GM12878 (cell line): ENCODE measurements around the gene CACNA1D. TPM values are rescaled to one million over a fixed set of nuclear protein-coding genes. Genes with fewer than 3 reads are reported as not detected.

Source experiments
- ATAC-seq: fragments of 200-7000 bp; cut with Tn5 transposase; 3 replicates; pipeline ENCODE4 v1.9.1; 2020; ENCODE audit warnings: mild to moderate bottlenecking, moderate library complexity
- BruUV-seq: library from RNA; stranded (reverse); fragments of 400-500 nt; replicated peaks from 2 replicates; lab custom pipeline; 2021; lab: Mats Ljungman, UMichigan
- CTCF ChIA-PET: fragments of 300-600 bp; sonication (Branson Sonifier 250); formaldehyde crosslinking; extraction: SDS; loops from one replicate; lab custom pipeline; 2021; ENCODE audit warnings: inconsistent platforms; lab: Yijun Ruan, JAX
- POLR2A ChIA-PET: fragments of 350-600 bp; formaldehyde crosslinking; extraction: SDS; loops from one replicate; lab custom pipeline; 2021; ENCODE audit warnings: inconsistent platforms; lab: Charles Lee
- RAD21 ChIA-PET: fragments of 300-600 bp; sonication (Branson Sonifier 250); formaldehyde crosslinking; loops from one replicate; lab custom pipeline; 2023; ENCODE audit warnings: antibody characterized with exemption; ENCODE audit not compliant: unreplicated experiment; lab: Charles Lee
- SMC1A ChIA-PET: fragments of 300-600 bp; sonication (Branson Sonifier 250); formaldehyde crosslinking; loops from one replicate; lab custom pipeline; 2023; ENCODE audit not compliant: unreplicated experiment, uncharacterized antibody; lab: Charles Lee
- DNase-seq: peaks from one replicate; pipeline ENCODE4 v3.0.0-alpha.2; 2011; ENCODE audit warnings: low read depth, low spot score
- FAIRE-seq: peaks from 3 replicates; lab custom pipeline; 2011; peaks lifted over from hg19 to GRCh38; lab: Jason Lieb, UNC
- H2AFZ ChIP-seq: 2 replicates; pipeline ENCODE4 v1.6.0; 2011; ENCODE audit warnings: low read depth, low read length, control low read depth; ENCODE audit not compliant: control insufficient read depth
- H3K27ac ChIP-seq: 2 replicates; pipeline ENCODE4 v1.5.1; 2011; ENCODE audit warnings: control low read depth; ENCODE audit not compliant: control insufficient read depth, insufficient read depth
- H3K27me3 ChIP-seq, 2 experiments: replicated peaks in 1 of 2; 2 replicates each; pipeline versions ENCODE4 v1.6.0 to v1.6.1; 2011; ENCODE audit warnings: low read length in 1 of 2; ENCODE audit not compliant: control insufficient read depth in 2 of 2, insufficient read depth in 2 of 2
- H3K36me3 ChIP-seq, 2 experiments: 2 replicates each; pipeline ENCODE4 v1.5.1; 2011; ENCODE audit warnings: low read length in 1 of 2; ENCODE audit not compliant: control insufficient read depth in 2 of 2, insufficient read depth in 2 of 2
- H3K4me1 ChIP-seq: 2 replicates; pipeline ENCODE4 v1.6.1; 2011; ENCODE audit warnings: mild to moderate bottlenecking, low read length, moderate library complexity, mixed read lengths; ENCODE audit not compliant: control insufficient read depth, insufficient read depth
- H3K4me2 ChIP-seq: 2 replicates; pipeline ENCODE4 v1.6.0; 2011; ENCODE audit warnings: control low read depth; ENCODE audit not compliant: control insufficient read depth, insufficient read depth
- H3K4me3 ChIP-seq: fragments of 200-600 bp; sonication (generic); 2 replicates; pipeline ENCODE4 v1.5.1; 2016
- H3K79me2 ChIP-seq: 2 replicates; pipeline ENCODE4 v1.6.0; 2011; ENCODE audit warnings: low read length; ENCODE audit not compliant: control insufficient read depth, insufficient read depth
- H3K9ac ChIP-seq: 2 replicates; pipeline ENCODE4 v1.8.0; 2011; ENCODE audit warnings: low read length, control low read depth, mixed read lengths; ENCODE audit not compliant: control insufficient read depth, insufficient read depth
- H3K9me3 ChIP-seq: replicated peaks from 3 replicates; pipeline ENCODE4 v1.5.1; 2011; ENCODE audit warnings: mild to moderate bottlenecking, low read length; ENCODE audit not compliant: control insufficient read depth, insufficient read depth
- H4K20me1 ChIP-seq: 2 replicates; pipeline ENCODE4 v1.6.0; 2011; ENCODE audit not compliant: control insufficient read depth, insufficient read depth
- CHD1 ChIP-seq: IDR thresholded peaks from 2 replicates; pipeline ENCODE4 v1.6.1; 2012; ENCODE audit warnings: low read depth, low read length, improper control_type of control experiment
- EP300 ChIP-seq, 2 experiments: fragments of 150-350 bp in 1 of 2; IDR thresholded peaks; 2 replicates each; pipeline ENCODE4 v1.6.1; 2011 to 2012; ENCODE audit warnings: low read depth in 2 of 2, low read length in 2 of 2, borderline replicate concordance in 1 of 2, improper control_type of control experiment in 1 of 2, inconsistent platforms in 1 of 2; ENCODE audit not compliant: control insufficient read depth in 1 of 2
- FOS ChIP-seq: IDR thresholded peaks from 3 replicates; pipeline ENCODE4 v1.6.1; 2011; ENCODE audit warnings: borderline replicate concordance; ENCODE audit not compliant: insufficient read length; ENCODE audit errors: extremely low read depth
- KAT2A ChIP-seq: conservative IDR thresholded peaks from 2 replicates; pipeline ENCODE4 v1.6.1; 2011; ENCODE audit warnings: low read depth, low read length; ENCODE audit not compliant: control insufficient read depth
- MYC ChIP-seq: IDR thresholded peaks from 2 replicates; pipeline ENCODE4 v1.6.1; 2011; ENCODE audit warnings: mild to moderate bottlenecking, low read length, moderate library complexity, inconsistent platforms; ENCODE audit not compliant: insufficient read depth, insufficient replicate concordance, insufficient read length, severe bottlenecking
- NBN ChIP-seq: fragments of 450-650 bp; IDR thresholded peaks from 2 replicates; pipeline ENCODE4 v1.6.1; 2016
- POLR2AphosphoS5 ChIP-seq: IDR thresholded peaks from 2 replicates; pipeline ENCODE4 v1.6.1; 2011; ENCODE audit warnings: mild to moderate bottlenecking, low read length, inconsistent platforms
- RFX5 ChIP-seq: IDR thresholded peaks from 2 replicates; pipeline ENCODE4 v1.6.1; 2011; ENCODE audit warnings: low read depth, low read length, improper control_type of control experiment
- SMC3 ChIP-seq: IDR thresholded peaks from 2 replicates; pipeline ENCODE4 v1.6.1; 2011; ENCODE audit warnings: low read length, improper control_type of control experiment, borderline replicate concordance
- SP1 ChIP-seq: IDR thresholded peaks from one replicate; pipeline ENCODE4 v1.6.1; 2011; ENCODE audit warnings: low read depth, low read length
- SPI1 ChIP-seq: IDR thresholded peaks from 2 replicates; pipeline ENCODE4 v1.6.1; 2011; ENCODE audit warnings: low read depth, mild to moderate bottlenecking, low read length, moderate library complexity, borderline replicate concordance; ENCODE audit not compliant: insufficient read depth
- SUPT20H ChIP-seq: IDR thresholded peaks from 2 replicates; pipeline ENCODE4 v1.6.1; 2011; ENCODE audit warnings: low read depth, mild to moderate bottlenecking, low read length, moderate library complexity, borderline replicate concordance; ENCODE audit not compliant: control insufficient read depth
- SUZ12 ChIP-seq: fragments of 200-600 bp; sonication (generic); IDR thresholded peaks from one replicate; pipeline ENCODE4 v1.6.1; 2018; ENCODE audit warnings: antibody characterized with exemption, mild to moderate bottlenecking; ENCODE audit not compliant: unreplicated experiment
- TAF1 ChIP-seq: IDR thresholded peaks from 2 replicates; pipeline ENCODE4 v1.6.1; 2011; ENCODE audit warnings: mild to moderate bottlenecking, low read depth, low read length, borderline replicate concordance
- YBX1 ChIP-seq: fragments of 450-650 bp; IDR thresholded peaks from 2 replicates; pipeline ENCODE4 v1.6.1; 2016; ENCODE audit warnings: antibody characterized with exemption
- ZNF384 ChIP-seq: IDR thresholded peaks from 2 replicates; pipeline ENCODE4 v1.6.1; 2012; ENCODE audit warnings: low read depth, mild to moderate bottlenecking, low read length, improper control_type of control experiment, borderline replicate concordance
- ZSCAN29 ChIP-seq: fragments of 450-650 bp; IDR thresholded peaks from 2 replicates; pipeline ENCODE4 v1.6.1; 2017; ENCODE audit warnings: mild to moderate bottlenecking, moderate library complexity
- WGBS: methylation state at CpG from one replicate; pipeline ENCODE4 v1.1.6; 2016; ENCODE audit warnings: low lambda C conversion rate; ENCODE audit not compliant: insufficient replicate concordance, insufficient coverage; ENCODE audit errors: missing lambda C conversion rate; 5-methylcytosine and 5-hydroxymethylcytosine counted together
- in situ Hi-C: fragments of 300-500 bp; cut with MboI; formaldehyde crosslinking; loops from 9 replicates; pipeline ENCODE4 v1.14.3; 2018; ENCODE audit warnings: mixed read lengths
- intact Hi-C: fragments of 100-400 bp; cut with micrococcal nuclease; formaldehyde crosslinking; loops from one replicate; pipeline ENCODE4 v1.14.2; 2022; ENCODE audit not compliant: unreplicated experiment
- polyA plus RNA-seq, 11 experiments: library from polyadenylated mRNA; depleted of rRNA in 4 of 11; unstranded in 6 of 11; stranded (reverse) in 5 of 11; fragments of >200 nt; fragmentation: Nextera tagmentation in 4 of 11; fragmentation: Illumina TruSeq in 1 of 11; extraction: Ambion mirVana in 4 of 11; extraction: Trizol in 1 of 11; gene quantifications; 1 replicate in 1 of 11; 2 replicates in 10 of 11; pipeline versions ENCODE4 v1.2.1 to v1.2.3, GENCODE V29; 2011 to 2016; ENCODE audit warnings: inconsistent platforms in 2 of 11, missing spikeins in 2 of 11, low read depth in 1 of 11
- total RNA-seq, 4 experiments: library from RNA; depleted of rRNA in 3 of 4; stranded (reverse); fragments of >200 nt in 3 of 4; fragmentation: Illumina TruSeq in 1 of 4; extraction: Trizol in 1 of 4; gene quantifications; 2 replicates each; pipeline versions ENCODE4 v1.2.1 to v1.2.3, GENCODE V29; 2013 to 2021
- TF ChIP-seq, protein P1 (sequence below): fragments of 450-650 bp; IDR thresholded peaks from 2 replicates; pipeline ENCODE4 v1.6.1; 2016; ENCODE audit warnings: mild to moderate bottlenecking
- TF ChIP-seq, protein P2 (sequence below): fragments of 450-650 bp; IDR thresholded peaks from 2 replicates; pipeline ENCODE4 v1.6.1; 2018; ENCODE audit warnings: mild to moderate bottlenecking, low read depth, moderate library complexity; ENCODE audit not compliant: partially characterized antibody
- TF ChIP-seq, protein P3 (sequence below): fragments of 450-650 bp; IDR thresholded peaks from 2 replicates; pipeline ENCODE4 v1.6.1; 2017; ENCODE audit warnings: low read depth, mild to moderate bottlenecking, moderate library complexity

CACNA1D gene
- total and polyA plus RNA-seq, 10 of the 15 experiments (the other 5 are each of a cell fraction or from before 2014, with no cell fraction given), result 0.21 to 24.4 (median 1.6) TPM

DNA sequence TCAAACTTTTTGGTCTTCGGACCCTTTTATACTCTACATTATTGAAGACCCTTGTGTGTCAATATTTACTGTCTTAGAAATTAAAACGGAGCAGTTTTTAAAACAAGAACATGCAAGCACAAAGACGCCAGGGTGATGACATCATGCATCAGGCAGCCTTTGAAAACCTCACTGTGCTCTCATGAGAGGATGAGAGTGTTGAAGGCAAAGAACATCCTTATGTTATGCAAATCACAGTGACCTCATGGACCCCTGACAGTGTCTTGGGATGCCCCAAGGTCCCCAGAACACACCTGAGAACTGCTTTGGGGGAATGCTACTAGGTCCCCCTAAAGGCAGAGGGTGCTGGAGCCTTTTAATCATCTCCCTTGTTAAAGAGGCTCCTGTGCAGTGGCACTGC lies 300.2 kb downstream of the CACNA1D start:
- Histone ChIP-seq H3K79me2 (no peaks in the 10 kb centered on the region), H3K27ac (no peak overlapping the region), H3K9me3 (no peaks in the 10 kb centered on the region), H3K9ac (no peak overlapping the region)
- ChIA-PET SMC1A (interaction anchor here (1.0 to 1.3 kb wide), 2 partner anchors 13 to 84 kb away, joined by 3 to 4 read pairs; no protein-coding TSS in a partner anchor), CTCF (no interaction called here)
- WGBS, result 12% methylated on average over 3 of the region's 3 CpGs
- intact Hi-C loops, result no loop called here
- ATAC-seq (no peak), FAIRE-seq (no peak)
- no peak for TF ChIP-seq ZNF384
- TF ChIP-seq, protein P1, sequence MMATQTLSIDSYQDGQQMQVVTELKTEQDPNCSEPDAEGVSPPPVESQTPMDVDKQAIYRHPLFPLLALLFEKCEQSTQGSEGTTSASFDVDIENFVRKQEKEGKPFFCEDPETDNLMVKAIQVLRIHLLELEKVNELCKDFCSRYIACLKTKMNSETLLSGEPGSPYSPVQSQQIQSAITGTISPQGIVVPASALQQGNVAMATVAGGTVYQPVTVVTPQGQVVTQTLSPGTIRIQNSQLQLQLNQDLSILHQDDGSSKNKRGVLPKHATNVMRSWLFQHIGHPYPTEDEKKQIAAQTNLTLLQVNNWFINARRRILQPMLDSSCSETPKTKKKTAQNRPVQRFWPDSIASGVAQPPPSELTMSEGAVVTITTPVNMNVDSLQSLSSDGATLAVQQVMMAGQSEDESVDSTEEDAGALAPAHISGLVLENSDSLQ, result no peak
- no peak for TF ChIP-seq MYC
- TF ChIP-seq NBN, result no peak
- no peak for TF ChIP-seq POLR2AphosphoS5
- no peak for TF ChIP-seq TAF1
- no peak for TF ChIP-seq SUPT20H
- TF ChIP-seq ZSCAN29, result no peak
- TF ChIP-seq CHD1, result no peak
- TF ChIP-seq, protein P2, sequence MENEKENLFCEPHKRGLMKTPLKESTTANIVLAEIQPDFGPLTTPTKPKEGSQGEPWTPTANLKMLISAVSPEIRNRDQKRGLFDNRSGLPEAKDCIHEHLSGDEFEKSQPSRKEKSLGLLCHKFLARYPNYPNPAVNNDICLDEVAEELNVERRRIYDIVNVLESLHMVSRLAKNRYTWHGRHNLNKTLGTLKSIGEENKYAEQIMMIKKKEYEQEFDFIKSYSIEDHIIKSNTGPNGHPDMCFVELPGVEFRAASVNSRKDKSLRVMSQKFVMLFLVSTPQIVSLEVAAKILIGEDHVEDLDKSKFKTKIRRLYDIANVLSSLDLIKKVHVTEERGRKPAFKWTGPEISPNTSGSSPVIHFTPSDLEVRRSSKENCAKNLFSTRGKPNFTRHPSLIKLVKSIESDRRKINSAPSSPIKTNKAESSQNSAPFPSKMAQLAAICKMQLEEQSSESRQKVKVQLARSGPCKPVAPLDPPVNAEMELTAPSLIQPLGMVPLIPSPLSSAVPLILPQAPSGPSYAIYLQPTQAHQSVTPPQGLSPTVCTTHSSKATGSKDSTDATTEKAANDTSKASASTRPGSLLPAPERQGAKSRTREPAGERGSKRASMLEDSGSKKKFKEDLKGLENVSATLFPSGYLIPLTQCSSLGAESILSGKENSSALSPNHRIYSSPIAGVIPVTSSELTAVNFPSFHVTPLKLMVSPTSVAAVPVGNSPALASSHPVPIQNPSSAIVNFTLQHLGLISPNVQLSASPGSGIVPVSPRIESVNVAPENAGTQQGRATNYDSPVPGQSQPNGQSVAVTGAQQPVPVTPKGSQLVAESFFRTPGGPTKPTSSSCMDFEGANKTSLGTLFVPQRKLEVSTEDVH, result no peak
- TF ChIP-seq FOS, result no peak
- no peak for TF ChIP-seq SMC3
- TF ChIP-seq EP300 (IDR thresholded peaks at IDR 0.05; ENCODE audit: borderline replicate concordance in 1 of 2, control insufficient read depth in 1 of 2, low read depth in 2 of 2, low read length in 2 of 2), result no peak
- no peak for TF ChIP-seq SPI1
- no peak for TF ChIP-seq RFX5
- TF ChIP-seq KAT2A, result no peak
- TF ChIP-seq, protein P3, sequence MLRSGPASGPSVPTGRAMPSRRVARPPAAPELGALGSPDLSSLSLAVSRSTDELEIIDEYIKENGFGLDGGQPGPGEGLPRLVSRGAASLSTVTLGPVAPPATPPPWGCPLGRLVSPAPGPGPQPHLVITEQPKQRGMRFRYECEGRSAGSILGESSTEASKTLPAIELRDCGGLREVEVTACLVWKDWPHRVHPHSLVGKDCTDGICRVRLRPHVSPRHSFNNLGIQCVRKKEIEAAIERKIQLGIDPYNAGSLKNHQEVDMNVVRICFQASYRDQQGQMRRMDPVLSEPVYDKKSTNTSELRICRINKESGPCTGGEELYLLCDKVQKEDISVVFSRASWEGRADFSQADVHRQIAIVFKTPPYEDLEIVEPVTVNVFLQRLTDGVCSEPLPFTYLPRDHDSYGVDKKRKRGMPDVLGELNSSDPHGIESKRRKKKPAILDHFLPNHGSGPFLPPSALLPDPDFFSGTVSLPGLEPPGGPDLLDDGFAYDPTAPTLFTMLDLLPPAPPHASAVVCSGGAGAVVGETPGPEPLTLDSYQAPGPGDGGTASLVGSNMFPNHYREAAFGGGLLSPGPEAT, result no peak
- TF ChIP-seq SP1, result no peak
- no peak for TF ChIP-seq YBX1
- no peak for TF ChIP-seq SUZ12
- TF ChIP-seq, all 136 proteins: peak for 0
- DNase-seq, result no peak
- no peaks in the 10 kb centered on the region for H3K4me1 ChIP-seq
- no peaks in the 10 kb centered on the region for H4K20me1 ChIP-seq
- no peak overlapping the region for H3K4me2 ChIP-seq
- H2AFZ ChIP-seq, result no peak overlapping the region
- H3K36me3 ChIP-seq, result no peaks in the 10 kb centered on the region
- no peaks in the 10 kb centered on the region for H3K27me3 ChIP-seq
- in situ Hi-C loops, result no loop called here
- BruUV-seq, result no TSS peak
- ChIA-PET RAD21 (no interaction called here), POLR2A (no interaction called here)
- H3K4me3 ChIP-seq, result no peak overlapping the region
